H9 (cell line): ENCODE data around the gene KAZN. TPM values are rescaled to one million over a fixed set of nuclear protein-coding genes. Genes with fewer than 3 reads are reported as not detected.

ENCODE experiments used
- DNase-seq: peaks from one replicate; pipeline ENCODE4 v3.0.0-alpha.2; 2017
- H2AFZ ChIP-seq: one replicate; pipeline ENCODE4 v1.6.1; 2013; ENCODE audit warnings: mild to moderate bottlenecking, low read length, control low read depth, moderate library complexity
- H2AK5ac ChIP-seq: 2 replicates; pipeline ENCODE4 v1.6.1; 2013; ENCODE audit warnings: low read length, control low read depth, mixed read lengths; ENCODE audit not compliant: insufficient read length
- H2BK120ac ChIP-seq: one replicate; pipeline ENCODE4 v1.6.1; 2013; ENCODE audit warnings: low read depth, mild to moderate bottlenecking, low read length, control low read depth, inconsistent platforms; ENCODE audit not compliant: poor library complexity, severe bottlenecking
- H2BK12ac ChIP-seq: 2 replicates; pipeline ENCODE4 v1.6.1; 2013; ENCODE audit warnings: low read length, control low read depth, mixed read lengths, low read depth; ENCODE audit not compliant: insufficient read length
- H2BK15ac ChIP-seq: 2 replicates; pipeline ENCODE4 v1.6.1; 2013; ENCODE audit warnings: low read depth, low read length, control low read depth
- H2BK20ac ChIP-seq: one replicate; pipeline ENCODE4 v1.6.1; 2013; ENCODE audit warnings: low read depth, mild to moderate bottlenecking, low read length, control low read depth, inconsistent platforms; ENCODE audit not compliant: poor library complexity, severe bottlenecking
- H2BK5ac ChIP-seq: 2 replicates; pipeline ENCODE4 v1.6.1; 2013; ENCODE audit warnings: low read length, control low read depth, mixed read lengths; ENCODE audit not compliant: insufficient read length
- H3K14ac ChIP-seq: 2 replicates; pipeline ENCODE4 v1.6.1; 2013; ENCODE audit warnings: low read length, control low read depth; ENCODE audit not compliant: insufficient read depth
- H3K18ac ChIP-seq: 2 replicates; pipeline ENCODE4 v1.6.1; 2013; ENCODE audit warnings: low read depth, mild to moderate bottlenecking, mixed read lengths, low read length, control low read depth; ENCODE audit not compliant: insufficient read length
- H3K23ac ChIP-seq: 2 replicates; pipeline ENCODE4 v1.6.1; 2013; ENCODE audit warnings: low read length, control low read depth, mixed read lengths, low read depth; ENCODE audit not compliant: insufficient read length
- H3K23me2 ChIP-seq: 2 replicates; pipeline ENCODE4 v1.6.1; 2013; ENCODE audit warnings: low read depth, mild to moderate bottlenecking, mixed read lengths, low read length, control low read depth; ENCODE audit not compliant: insufficient read length, poor library complexity, severe bottlenecking
- H3K27ac ChIP-seq: 2 replicates; pipeline ENCODE4 v1.5.1; 2013; ENCODE audit warnings: low read length, control low read depth, mixed read lengths, low read depth; ENCODE audit not compliant: insufficient read length
- H3K27me3 ChIP-seq: 2 replicates; pipeline ENCODE4 v1.6.1; 2013; ENCODE audit warnings: low read length, control low read depth, inconsistent platforms; ENCODE audit not compliant: insufficient read depth
- H3K4ac ChIP-seq: 2 replicates; pipeline ENCODE4 v1.6.1; 2013; ENCODE audit warnings: low read depth, mild to moderate bottlenecking, control low read depth, inconsistent platforms, low read length, moderate library complexity
- H3K4me1 ChIP-seq: 2 replicates; pipeline ENCODE4 v1.6.1; 2013; ENCODE audit warnings: low read length, control low read depth, inconsistent platforms; ENCODE audit not compliant: insufficient read depth
- H3K4me2 ChIP-seq: 2 replicates; pipeline ENCODE4 v1.6.1; 2013; ENCODE audit warnings: low read length, control low read depth, mixed read lengths; ENCODE audit not compliant: insufficient read length, insufficient read depth
- H3K56ac ChIP-seq: 2 replicates; pipeline ENCODE4 v1.6.1; 2013; ENCODE audit warnings: low read depth, mild to moderate bottlenecking, mixed read lengths, low read length, control low read depth; ENCODE audit not compliant: insufficient read length
- H3K79me1 ChIP-seq: 2 replicates; pipeline ENCODE4 v1.6.1; 2013; ENCODE audit warnings: low read depth, mild to moderate bottlenecking, moderate library complexity, low read length, control low read depth, inconsistent platforms; ENCODE audit not compliant: insufficient read depth, poor library complexity, severe bottlenecking
- H3K79me2 ChIP-seq: 2 replicates; pipeline ENCODE4 v1.6.1; 2013; ENCODE audit warnings: low read length, control low read depth, inconsistent platforms; ENCODE audit not compliant: insufficient read depth
- H3K9ac ChIP-seq: 2 replicates; pipeline ENCODE4 v1.6.1; 2013; ENCODE audit warnings: low read length, control low read depth, mixed read lengths; ENCODE audit not compliant: insufficient read length; ENCODE audit errors: extremely low read depth
- H3K9me3 ChIP-seq: one replicate; pipeline ENCODE4 v1.6.1; 2013; ENCODE audit warnings: low read depth, low read length, inconsistent platforms; ENCODE audit not compliant: control insufficient read depth
- H3T11ph ChIP-seq: one replicate; pipeline ENCODE4 v1.6.1; 2013; ENCODE audit warnings: mild to moderate bottlenecking, low read length, control low read depth, inconsistent platforms
- H4K20me1 ChIP-seq: one replicate; pipeline ENCODE4 v1.6.1; 2013; ENCODE audit not compliant: control insufficient read depth, insufficient read length, insufficient read depth
- H4K5ac ChIP-seq: 2 replicates; pipeline ENCODE4 v1.6.1; 2013; ENCODE audit warnings: low read depth, mild to moderate bottlenecking, mixed read lengths, low read length, control low read depth; ENCODE audit not compliant: insufficient read length
- H4K8ac ChIP-seq: replicated peaks from 2 replicates; pipeline ENCODE4 v1.6.1; 2013; ENCODE audit warnings: low read length, control low read depth, mixed read lengths, low read depth; ENCODE audit not compliant: insufficient read length
- H4K91ac ChIP-seq: 2 replicates; pipeline ENCODE4 v1.6.1; 2013; ENCODE audit warnings: low read depth, mild to moderate bottlenecking, moderate library complexity, mixed read lengths, low read length, control low read depth; ENCODE audit not compliant: insufficient read length
- H3K27ac Mint-ChIP-seq, 3 experiments: 2 replicates in 2 of 3; 3 replicates in 1 of 3; pipeline ENCODE4 v1.8.0; 2020 to 2021; ENCODE audit warnings: mixed read lengths in 3 of 3, mild to moderate bottlenecking in 1 of 3, moderate library complexity in 1 of 3
- H3K27me3 Mint-ChIP-seq: 2 replicates; pipeline ENCODE4 v1.8.0; 2021; ENCODE audit warnings: low read depth, mild to moderate bottlenecking, moderate library complexity, mixed read lengths
- H3K36me3 Mint-ChIP-seq, 3 experiments: 2 replicates in 2 of 3; 3 replicates in 1 of 3; pipeline ENCODE4 v1.8.0; 2020 to 2021; ENCODE audit warnings: low read depth in 3 of 3, mixed read lengths in 3 of 3; ENCODE audit not compliant: insufficient read depth in 1 of 3
- H3K4me1 Mint-ChIP-seq, 2 experiments: 2 replicates each; pipeline ENCODE4 v1.8.0; 2020; ENCODE audit warnings: mixed read lengths in 2 of 2
- H3K4me3 Mint-ChIP-seq, 2 experiments: 2 replicates in 1 of 2; 3 replicates in 1 of 2; pipeline ENCODE4 v1.8.0; 2020 to 2021; ENCODE audit warnings: mild to moderate bottlenecking in 2 of 2, mixed read lengths in 2 of 2, moderate library complexity in 1 of 2
- H3K9me3 Mint-ChIP-seq, 2 experiments: 2 replicates in 1 of 2; 3 replicates in 1 of 2; pipeline ENCODE4 v1.8.0; 2020; ENCODE audit warnings: mild to moderate bottlenecking in 2 of 2, mixed read lengths in 2 of 2, moderate library complexity in 1 of 2
- CTCF ChIP-seq: fragments of 200-600 bp; sonication (generic); conservative IDR thresholded peaks from 3 replicates; pipeline ENCODE4 v1.8.0; 2021; ENCODE audit warnings: antibody characterized with exemption, mild to moderate bottlenecking
- WGBS: extraction: QIAGEN DNeasy Blood & Tissue Kit; methylation state at CpG from one replicate; pipeline ENCODE4 v1.1.7; 2013; ENCODE audit warnings: missing lambda C conversion rate, low lambda C conversion rate, mixed read lengths; ENCODE audit not compliant: insufficient read length; ENCODE audit errors: extremely low coverage; 5-methylcytosine and 5-hydroxymethylcytosine counted together
- total RNA-seq: library from RNA; stranded (reverse); gene quantifications from 2 replicates; pipeline ENCODE4 v1.2.1, GENCODE V29; 2021

Gene KAZN
- total RNA-seq, 1 experiment from 2014 or later: 7.6 TPM

DNA sequence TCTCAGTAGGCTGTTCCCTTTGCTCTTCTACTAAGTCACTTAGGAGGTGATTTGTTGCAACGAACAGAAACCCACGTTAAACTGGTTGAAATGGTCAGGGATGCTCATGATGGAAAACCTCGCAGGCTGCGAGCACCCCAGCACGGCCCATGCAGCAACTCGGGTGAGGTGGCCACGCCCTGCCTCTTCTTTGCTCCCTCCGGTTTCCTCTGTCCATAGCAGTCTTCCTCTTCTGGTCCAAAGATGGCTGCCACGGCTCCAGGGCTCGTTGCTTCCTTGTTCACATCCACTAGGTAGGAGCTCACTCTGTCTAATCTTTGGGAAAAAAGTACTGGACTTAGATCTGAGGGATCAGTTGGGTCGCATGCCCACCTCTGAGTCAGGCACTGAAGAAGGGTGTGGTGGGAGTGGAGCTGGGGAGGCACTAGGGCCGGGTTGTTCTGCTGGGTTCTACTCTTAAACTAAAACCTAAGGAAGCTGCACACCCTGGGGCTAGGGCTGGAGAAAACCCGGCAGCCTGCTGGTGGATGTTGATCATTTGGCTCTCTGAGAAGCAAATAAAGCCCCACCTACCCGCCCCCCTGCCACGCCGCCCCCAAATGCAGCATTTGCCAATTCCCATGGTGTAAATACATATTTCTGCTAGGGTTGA, 31.0 kb downstream of the KAZN start:
- no peak overlapping the region for H2AFZ ChIP-seq
- H3K27ac Mint-ChIP-seq: peak overlapping the region in 1 of 3 experiments; percentile 90; a peak in 1 of 7 replicates
- no peaks in the 10 kb centered on the region for H3K79me2 ChIP-seq
- H3K14ac ChIP-seq: no peak overlapping the region
- no peak overlapping the region for H3T11ph ChIP-seq
- H2BK5ac ChIP-seq: no peak overlapping the region
- H3K9me3 Mint-ChIP-seq: no peaks in the 10 kb centered on the region
- H3K79me1 ChIP-seq: no peaks in the 10 kb centered on the region
- TF ChIP-seq CTCF: no peak
- H3K27me3 ChIP-seq: no peaks in the 10 kb centered on the region
- no peak overlapping the region for H2BK15ac ChIP-seq
- DNase-seq: no peak
- H3K23ac ChIP-seq: no peak overlapping the region
- no peak overlapping the region for H2BK12ac ChIP-seq
- H4K8ac ChIP-seq: no peak overlapping the region
- H2BK120ac ChIP-seq: no peak overlapping the region
- H3K27ac ChIP-seq: no peak overlapping the region
- no peaks in the 10 kb centered on the region; the same call in 1 of the 2 replicates for H3K4me1 ChIP-seq
- no peak overlapping the region for H2BK20ac ChIP-seq
- no peak overlapping the region for H3K4me2 ChIP-seq
- H3K4me3 Mint-ChIP-seq: no peak overlapping the region
- no peak overlapping the region for H4K5ac ChIP-seq
- no peak overlapping the region for H3K18ac ChIP-seq
- peaks cover 30 to 35% of the 10 kb centered on the region in 2 experiments for H3K4me1 Mint-ChIP-seq
- H3K4ac ChIP-seq: no peak overlapping the region
- no peaks in the 10 kb centered on the region for H3K27me3 Mint-ChIP-seq
- H3K9ac ChIP-seq: no peak overlapping the region
- no peak overlapping the region for H2AK5ac ChIP-seq
- no peaks in the 10 kb centered on the region for H3K36me3 Mint-ChIP-seq
- no CpG with 5 or more reads among the region's 16 CpGs for WGBS
- no peak overlapping the region for H3K56ac ChIP-seq
- H4K91ac ChIP-seq: no peak overlapping the region
- H3K23me2 ChIP-seq: no peaks in the 10 kb centered on the region
- H4K20me1 ChIP-seq: no peaks in the 10 kb centered on the region
- H3K9me3 ChIP-seq: no peaks in the 10 kb centered on the region
